Fibroblast of mammary gland (primary cell): ENCODE measurements around the gene SLC25A22.

Experiments
- DNase-seq: peaks from one replicate; pipeline ENCODE4 v3.0.0-alpha.2; 2010; ENCODE audit warnings: low read depth
- H3K4me3 ChIP-seq: 2 replicates; pipeline ENCODE4 v1.5.1; 2011; ENCODE audit warnings: low read depth, mild to moderate bottlenecking, low read length, moderate library complexity; ENCODE audit not compliant: control insufficient read depth
- CTCF ChIP-seq: conservative IDR thresholded peaks from 2 replicates; pipeline ENCODE4 v1.5.1; 2011; ENCODE audit warnings: low read depth, low read length, inconsistent platforms; ENCODE audit not compliant: control insufficient read depth, insufficient read depth

SLC25A22 gene

GRCh38 chr11:839280-839623, 41.2 kb upstream of the SLC25A22 start:
- H3K4me3 ChIP-seq: no peak overlapping the region
- no peak for DNase-seq
- TF ChIP-seq CTCF: no peak

- TF ChIP-seq CTCF: peak; percentile 31
- no peak for DNase-seq
- H3K4me3 ChIP-seq: no peak overlapping the region
These were observed 40.6 kb upstream of the SLC25A22 start for GRCh38 chr11:838441-839279.

- no peak for DNase-seq
- no peak overlapping the region for H3K4me3 ChIP-seq
- no peak for TF ChIP-seq CTCF
These were observed 39.9 kb upstream of the SLC25A22 start for GRCh38 chr11:837990-838307.

- no peak for DNase-seq
- no peak for TF ChIP-seq CTCF
- H3K4me3 ChIP-seq: no peak overlapping the region
These were observed 39.3 kb upstream of the SLC25A22 start for GRCh38 chr11:837189-837989.

GRCh38 chr11:836700-837099, 38.6 kb upstream of the SLC25A22 start:
- no peak overlapping the region for H3K4me3 ChIP-seq
- no peak for TF ChIP-seq CTCF
- DNase-seq: no peak

- H3K4me3 ChIP-seq: no peak overlapping the region
- no peak for DNase-seq
- TF ChIP-seq CTCF: no peak
These were observed 38.2 kb upstream of the SLC25A22 start for GRCh38 chr11:836274-836673.
